OCI-LY1 (cell line): ENCODE measurements around the gene CDH2.

Experiments
- H2AFZ ChIP-seq: fragments of 200-600 bp; sonication (generic), shearing (Covaris generic); 2 replicates; pipeline ENCODE4 v1.6.0; 2014; ENCODE audit warnings: antibody characterized with exemption, mild to moderate bottlenecking, low read length
- H3F3A ChIP-seq: fragments of 200-600 bp; sonication (generic), shearing (Covaris generic); 2 replicates; pipeline ENCODE4 v1.6.0; 2014; ENCODE audit warnings: mild to moderate bottlenecking, antibody characterized with exemption, low read length, moderate library complexity; ENCODE audit not compliant: insufficient read depth
- H3K27ac ChIP-seq: fragments of 200-600 bp; sonication (generic); 2 replicates; pipeline ENCODE4 v1.5.1; 2014; ENCODE audit warnings: low read length, mixed run types, mild to moderate bottlenecking, low read depth; ENCODE audit not compliant: poor library complexity, severe bottlenecking
- H3K27me3 ChIP-seq: fragments of 200-600 bp; sonication (generic); 2 replicates; pipeline ENCODE4 v1.6.0; 2014; ENCODE audit warnings: antibody characterized with exemption, mild to moderate bottlenecking, low read length, moderate library complexity; ENCODE audit not compliant: insufficient read depth
- H3K36me3 ChIP-seq: fragments of 200-600 bp; sonication (generic); 2 replicates; pipeline ENCODE4 v1.6.1; 2014; ENCODE audit warnings: mild to moderate bottlenecking, antibody characterized with exemption, low read length, moderate library complexity, mixed read lengths; ENCODE audit not compliant: insufficient read depth
- H3K4me1 ChIP-seq: fragments of 200-600 bp; sonication (generic); 2 replicates; pipeline ENCODE4 v1.5.1; 2014; ENCODE audit warnings: mild to moderate bottlenecking, low read length, moderate library complexity; ENCODE audit not compliant: insufficient read depth, severe bottlenecking
- H3K4me2 ChIP-seq: fragments of 200-600 bp; sonication (generic), shearing (Covaris generic); 2 replicates; pipeline ENCODE4 v1.6.1; 2014; ENCODE audit warnings: low read length
- H3K4me3 ChIP-seq: fragments of 200-600 bp; sonication (generic); 2 replicates; pipeline ENCODE4 v1.5.1; 2014; ENCODE audit warnings: low read length, low read depth, mild to moderate bottlenecking, mixed read lengths; ENCODE audit not compliant: poor library complexity, severe bottlenecking
- H3K79me2 ChIP-seq: fragments of 200-600 bp; shearing (Covaris generic); 2 replicates; pipeline ENCODE4 v1.6.1; 2016; ENCODE audit warnings: mixed run types, low read length, mixed read lengths; ENCODE audit not compliant: insufficient read depth
- H3K9ac ChIP-seq: fragments of 200-600 bp; sonication (generic), shearing (Covaris generic); 2 replicates; pipeline ENCODE4 v1.6.1; 2014; ENCODE audit warnings: mild to moderate bottlenecking, low read length, mixed read lengths
- H3K9me2 ChIP-seq: fragments of 200-600 bp; sonication (generic), shearing (Covaris generic); 2 replicates; pipeline ENCODE4 v1.6.1; 2014; ENCODE audit warnings: low read depth, mild to moderate bottlenecking, low read length, mixed read lengths
- H3K9me3 ChIP-seq: fragments of 200-600 bp; shearing (Covaris generic); 2 replicates; pipeline ENCODE4 v1.6.1; 2014; ENCODE audit warnings: low read length, mixed read lengths
- H4K20me1 ChIP-seq: fragments of 200-600 bp; sonication (generic), shearing (Covaris generic); 2 replicates; pipeline ENCODE4 v1.6.0; 2016; ENCODE audit warnings: mild to moderate bottlenecking, low read length; ENCODE audit not compliant: insufficient read depth
- CTCF ChIP-seq: fragments of 200-600 bp; sonication (generic), shearing (Covaris generic); IDR thresholded peaks from 2 replicates; pipeline ENCODE4 v1.5.1; 2017; ENCODE audit warnings: mild to moderate bottlenecking, antibody characterized with exemption, low read length, moderate library complexity, mixed read lengths
- EZH2 ChIP-seq: fragments of 200-600 bp; sonication (generic), shearing (Covaris generic); IDR thresholded peaks from 2 replicates; pipeline ENCODE4 v1.8.0; 2017; ENCODE audit warnings: borderline replicate concordance, mixed run types, mild to moderate bottlenecking, antibody characterized with exemption, low read length, moderate library complexity, mixed read lengths

CDH2 gene

GRCh38 chr18:28044036-28044435, 132.9 kb downstream of the CDH2 start:
- no peaks in the 10 kb centered on the region for H3K36me3 ChIP-seq
- H3K4me2 ChIP-seq, result no peak overlapping the region
- H3K9me2 ChIP-seq, result no peaks in the 10 kb centered on the region
- H2AFZ ChIP-seq, result no peak overlapping the region
- no peak overlapping the region for H3K27ac ChIP-seq
- no peaks in the 10 kb centered on the region for H3K27me3 ChIP-seq
- no peaks in the 10 kb centered on the region for H3F3A ChIP-seq
- no peak overlapping the region for H3K4me3 ChIP-seq
- TF ChIP-seq EZH2 (no peak), CTCF (no peak)
- H4K20me1 ChIP-seq, result no peaks in the 10 kb centered on the region
- no peak overlapping the region for H3K9ac ChIP-seq
- H3K9me3 ChIP-seq, result no peaks in the 10 kb centered on the region
- H3K79me2 ChIP-seq, result no peaks in the 10 kb centered on the region
- no peaks in the 10 kb centered on the region for H3K4me1 ChIP-seq

GRCh38 chr18:28043631-28044030, 133.3 kb downstream of the CDH2 start:
- no peaks in the 10 kb centered on the region for H3K27me3 ChIP-seq
- no peak overlapping the region for H3K9ac ChIP-seq
- H3K27ac ChIP-seq, result no peak overlapping the region
- no peaks in the 10 kb centered on the region for H3F3A ChIP-seq
- no peaks in the 10 kb centered on the region for H3K9me3 ChIP-seq
- no peaks in the 10 kb centered on the region for H3K79me2 ChIP-seq
- no peaks in the 10 kb centered on the region for H4K20me1 ChIP-seq
- no peak overlapping the region for H3K4me2 ChIP-seq
- H3K4me3 ChIP-seq, result no peak overlapping the region
- H3K36me3 ChIP-seq, result no peaks in the 10 kb centered on the region
- no peaks in the 10 kb centered on the region for H3K9me2 ChIP-seq
- no peak overlapping the region for H2AFZ ChIP-seq
- no peaks in the 10 kb centered on the region for H3K4me1 ChIP-seq
- TF ChIP-seq EZH2, result no peak

- no peak for TF ChIP-seq EZH2
- TF ChIP-seq CTCF, result no peak
- no peaks in the 10 kb centered on the region for H3K79me2 ChIP-seq
- H3K27me3 ChIP-seq, result no peaks in the 10 kb centered on the region
- no peak overlapping the region for H3K27ac ChIP-seq
- no peaks in the 10 kb centered on the region for H3F3A ChIP-seq
- H2AFZ ChIP-seq, result no peak overlapping the region
- no peaks in the 10 kb centered on the region for H4K20me1 ChIP-seq
- H3K36me3 ChIP-seq, result no peaks in the 10 kb centered on the region
- H3K9me3 ChIP-seq, result no peaks in the 10 kb centered on the region
- no peaks in the 10 kb centered on the region for H3K4me1 ChIP-seq
- no peak overlapping the region for H3K4me2 ChIP-seq
- no peak overlapping the region for H3K9ac ChIP-seq
- no peaks in the 10 kb centered on the region for H3K9me2 ChIP-seq
- no peak overlapping the region for H3K4me3 ChIP-seq
Observed at GRCh38 chr18:28041366-28041765, 135.6 kb downstream of the CDH2 start.

DNA sequence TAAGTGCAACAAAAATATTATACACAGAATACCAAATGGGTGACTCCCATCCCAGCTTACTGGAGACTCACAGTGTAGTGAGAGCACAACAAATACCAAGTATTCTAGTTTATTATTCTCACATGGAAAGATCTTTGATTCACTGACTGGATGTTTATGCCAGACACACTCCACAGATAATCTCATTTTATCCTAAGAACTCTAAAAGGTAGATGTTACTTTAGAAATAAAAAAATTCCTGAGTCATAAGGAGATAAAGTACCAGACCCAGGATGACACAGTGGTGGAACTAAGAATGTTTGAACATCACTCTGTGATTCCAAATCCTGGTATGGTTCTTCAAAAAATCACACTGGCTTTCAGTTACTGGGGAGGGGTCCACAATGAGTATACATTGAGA, 136.2 kb downstream of the CDH2 start:
- TF ChIP-seq CTCF, result no peak
- no peak for TF ChIP-seq EZH2
- Histone ChIP-seq H4K20me1 (no peaks in the 10 kb centered on the region), H3K27me3 (no peaks in the 10 kb centered on the region), H3K79me2 (no peaks in the 10 kb centered on the region), H3K9ac (no peak overlapping the region), H3K9me3 (no peaks in the 10 kb centered on the region), H2AFZ (no peak overlapping the region), H3K9me2 (no peaks in the 10 kb centered on the region), H3K4me3 (no peak overlapping the region), H3K4me2 (no peak overlapping the region), H3K4me1 (no peaks in the 10 kb centered on the region), H3K36me3 (no peaks in the 10 kb centered on the region), H3F3A (no peaks in the 10 kb centered on the region), H3K27ac (no peak overlapping the region)
